HTERT RPE-1 (cell line): ENCODE results near the gene PTPN18.
"Not testable (repeated sequence)": the region's sequence is repeated elsewhere in the genome, so short reads cannot be mapped to it uniquely, and the experiment has no call there.

Experiments used
- in situ Hi-C: fragments of 300-500 bp; cut with MboI; formaldehyde crosslinking; loops from 4 replicates; pipeline ENCODE4 v1.14.3; 2020; ENCODE audit warnings: low sequenced_read_pairs

The PTPN18 gene

DNA sequence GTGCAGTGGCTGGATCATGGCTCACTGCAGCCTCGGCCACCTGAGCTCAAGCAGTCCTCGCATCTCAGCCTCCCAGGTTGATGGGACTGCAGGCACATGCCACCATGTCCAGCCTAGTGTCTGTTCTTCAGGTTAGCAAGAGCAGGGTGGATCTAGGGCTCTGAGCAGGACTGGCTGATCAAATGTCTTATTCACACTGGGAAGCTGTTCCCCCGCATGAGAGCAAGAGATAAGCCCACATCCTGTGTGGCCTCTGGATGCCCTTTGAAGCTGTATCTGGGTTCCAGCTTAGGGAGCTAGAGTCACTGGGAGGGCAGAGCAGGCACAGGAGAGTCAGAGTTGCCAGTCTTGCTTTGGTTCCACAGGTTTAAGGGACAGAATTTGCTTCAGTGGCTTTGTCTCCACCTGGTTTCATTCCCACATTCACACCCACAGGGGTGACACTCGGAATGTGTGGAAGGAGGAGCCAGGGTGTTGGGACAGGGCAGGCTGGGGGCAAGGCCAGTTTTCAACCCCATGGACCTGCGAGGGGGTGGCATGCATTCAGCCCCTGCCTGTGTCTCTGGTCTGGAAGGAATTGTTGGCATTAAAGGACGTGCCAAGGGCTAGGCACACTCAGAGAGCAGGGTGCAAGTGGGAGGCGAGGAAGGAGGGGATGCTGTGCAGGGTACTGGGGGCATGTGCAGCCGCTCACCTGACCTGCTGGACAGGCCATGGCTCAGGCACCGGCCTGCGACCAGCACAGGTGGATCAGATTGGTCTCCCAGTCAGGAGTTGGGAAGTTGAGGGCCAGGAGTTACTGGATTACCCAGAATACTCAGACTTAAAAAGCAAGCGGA is 24.5 kb downstream of the PTPN18 start:
- in situ Hi-C loops: no loop called here

- in situ Hi-C loops: no loop called here
Measured at GRCh38 chr2:130381145-130381544, 25.3 kb downstream of the PTPN18 start.

DNA sequence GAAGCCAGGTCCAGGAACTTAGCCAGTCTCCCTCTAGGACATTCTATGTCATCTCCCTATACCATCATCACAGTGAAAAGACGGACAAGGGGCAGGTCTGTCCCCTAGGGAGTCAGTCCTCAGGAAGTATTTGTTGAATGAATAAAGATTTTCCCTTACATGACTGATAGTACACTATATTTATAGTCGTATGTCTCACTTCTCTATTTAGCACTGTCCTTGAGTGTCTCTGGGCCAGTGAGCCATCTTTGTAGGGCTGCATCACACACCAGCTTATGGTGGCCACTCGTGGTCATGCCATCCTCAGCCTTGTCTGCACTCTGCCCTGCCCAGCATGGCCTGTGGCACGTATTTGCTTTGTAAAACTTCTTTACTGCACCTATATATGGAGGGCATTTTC is 25.8 kb downstream of the PTPN18 start:
- in situ Hi-C loops: no loop called here

- in situ Hi-C loops: no loop called here
Measured at GRCh38 chr2:130382313-130382917, 26.6 kb downstream of the PTPN18 start.

GRCh38 chr2:130385709-130386108 is 29.9 kb downstream of the PTPN18 start:
- in situ Hi-C loops: no loop called here

DNA sequence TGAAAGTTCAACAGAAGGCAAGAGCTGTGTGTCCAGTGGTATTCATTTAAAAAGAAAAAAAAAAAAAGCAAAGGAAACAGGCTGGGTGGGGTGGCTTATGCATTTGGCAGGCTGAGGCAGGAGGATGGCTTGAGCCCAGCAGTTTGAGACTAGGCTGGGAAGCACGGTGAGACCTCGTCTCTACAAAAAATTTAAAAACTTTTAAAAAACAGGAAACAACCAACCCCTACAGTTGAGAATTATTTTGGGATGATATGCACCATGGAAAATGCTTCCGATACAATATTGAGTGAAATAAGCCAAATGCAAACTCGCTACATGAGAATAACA is 31.2 kb downstream of the PTPN18 start:
- in situ Hi-C loops: no loop called here

- in situ Hi-C loops: no loop called here
Measured at GRCh38 chr2:130387804-130388203, 31.9 kb downstream of the PTPN18 start.

DNA sequence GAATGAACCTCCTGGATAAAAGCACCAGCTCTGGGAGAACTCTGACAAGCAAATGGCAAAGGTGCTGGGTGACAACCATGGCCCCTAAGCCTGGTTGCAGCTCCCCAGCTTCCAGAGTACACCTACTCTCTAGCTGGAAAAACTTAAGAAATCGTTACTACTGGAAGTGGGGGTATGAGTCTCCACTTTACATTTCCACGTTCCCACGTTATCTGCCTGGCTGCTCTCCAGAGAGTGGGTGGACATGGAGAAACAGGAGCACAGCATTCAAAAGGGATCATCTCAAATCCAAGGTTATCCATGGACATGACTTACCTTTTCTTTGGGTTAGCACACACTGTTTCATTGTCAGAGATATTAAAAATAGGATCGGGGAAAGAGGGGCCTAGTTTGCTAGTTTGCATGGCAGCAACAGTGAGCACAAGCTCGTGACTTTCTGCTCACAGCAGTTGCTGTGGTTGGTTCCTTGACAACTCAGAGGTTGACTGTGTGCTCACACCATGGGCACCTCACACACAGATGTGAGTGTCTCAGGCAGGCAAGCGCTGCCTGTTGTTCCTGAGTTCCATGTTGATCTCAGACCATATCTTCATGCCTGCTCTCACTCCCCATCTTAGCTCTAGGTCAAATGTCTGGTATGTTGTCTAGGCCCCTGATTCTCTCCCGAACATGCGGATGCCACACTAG is 32.5 kb downstream of the PTPN18 start:
- in situ Hi-C loops: no loop called here

- in situ Hi-C loops: no loop called here
Measured at GRCh38 chr2:130389358-130389757, 33.5 kb downstream of the PTPN18 start.

DNA sequence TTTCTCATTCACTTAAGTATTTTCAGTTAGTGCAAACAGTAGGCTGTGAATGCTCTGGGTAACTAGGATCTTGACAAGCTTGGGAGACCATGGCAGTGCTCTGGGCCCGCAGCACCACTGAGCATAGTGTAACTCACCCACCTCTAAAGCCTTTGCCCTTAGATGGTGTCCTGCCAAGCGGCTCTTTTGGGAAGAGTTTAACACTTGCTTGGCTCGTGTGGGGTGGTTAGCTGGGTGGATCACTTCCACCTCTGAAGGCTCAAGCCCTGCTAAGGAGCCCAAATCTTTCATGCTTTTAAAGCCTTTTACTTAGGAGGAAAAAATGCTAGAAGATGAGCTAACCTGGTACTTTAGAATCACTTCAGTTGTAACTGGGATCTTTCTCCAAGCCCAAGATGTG is 33.9 kb downstream of the PTPN18 start:
- in situ Hi-C loops: no loop called here

DNA sequence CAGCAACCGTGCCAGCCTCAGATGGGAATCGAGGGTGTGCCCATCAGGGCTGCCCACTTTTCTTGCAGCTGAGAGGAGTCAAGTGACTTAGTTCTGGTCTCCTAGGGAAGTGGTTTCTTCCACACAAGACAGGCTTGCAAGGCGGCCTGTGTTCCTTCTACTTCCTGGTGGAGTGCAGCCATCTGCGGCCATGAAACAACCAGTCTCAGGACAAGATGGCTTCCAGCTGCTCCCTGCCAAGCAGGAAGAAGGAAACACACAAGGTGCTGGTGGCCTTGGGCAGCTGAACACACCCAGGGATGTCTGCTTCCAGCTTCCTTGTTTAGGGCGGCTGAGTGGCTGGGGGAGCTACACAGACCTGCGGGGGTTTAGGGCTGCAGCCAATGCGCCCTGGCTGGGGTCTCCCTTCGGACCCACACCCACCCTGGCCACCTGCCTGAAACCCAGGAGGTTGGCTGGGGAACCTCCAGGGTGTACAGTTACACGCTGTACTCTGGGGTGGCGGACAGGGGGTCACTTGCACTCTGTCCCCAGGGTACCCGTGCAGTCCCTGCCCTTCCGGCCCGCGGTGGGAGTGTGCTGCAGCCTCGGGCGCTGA is 34.7 kb downstream of the PTPN18 start:
- in situ Hi-C loops: no loop called here

GRCh38 chr2:130391058-130391871 is 35.4 kb downstream of the PTPN18 start:
- in situ Hi-C loops: no loop called here

DNA sequence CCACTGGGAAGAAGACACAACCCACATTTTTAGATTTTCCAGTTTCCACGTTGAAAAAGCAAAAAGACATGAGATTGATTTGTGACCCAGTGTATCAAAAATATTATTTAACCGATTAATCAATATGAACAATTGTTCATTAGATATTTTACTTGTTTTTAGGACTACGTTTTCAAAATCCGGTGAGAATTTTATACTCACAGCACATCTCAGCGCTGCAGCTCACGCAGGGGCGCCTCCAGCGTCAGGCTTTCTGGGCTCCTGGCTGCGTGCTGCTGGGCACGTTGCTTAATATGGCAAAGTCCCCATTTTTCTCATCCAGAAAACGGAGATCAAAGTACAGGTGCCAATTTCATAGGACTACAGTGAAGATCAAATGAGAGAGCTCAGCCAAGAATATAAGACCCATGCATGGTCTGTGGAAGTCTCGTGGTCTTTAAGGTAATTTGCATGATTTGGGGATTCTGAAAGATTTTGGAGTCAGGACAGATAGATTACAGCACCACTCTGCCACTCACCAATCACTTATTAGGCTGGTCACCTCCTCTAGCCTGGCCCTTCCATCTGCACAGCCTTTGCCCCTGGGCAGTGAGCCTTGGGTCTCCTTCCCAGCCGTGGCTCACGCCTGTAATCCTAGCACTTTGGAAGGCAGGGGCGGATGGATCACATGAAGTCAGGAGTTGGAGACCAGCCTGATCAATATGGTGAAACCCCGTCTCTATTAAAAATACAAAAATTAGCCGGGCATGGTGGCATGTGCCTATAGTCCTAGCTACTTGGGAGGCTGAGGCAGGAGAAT is 36.2 kb downstream of the PTPN18 start:
- in situ Hi-C loops: no loop called here

GRCh38 chr2:130393318-130393910 is 37.6 kb downstream of the PTPN18 start:
- in situ Hi-C loops: no loop called here

DNA sequence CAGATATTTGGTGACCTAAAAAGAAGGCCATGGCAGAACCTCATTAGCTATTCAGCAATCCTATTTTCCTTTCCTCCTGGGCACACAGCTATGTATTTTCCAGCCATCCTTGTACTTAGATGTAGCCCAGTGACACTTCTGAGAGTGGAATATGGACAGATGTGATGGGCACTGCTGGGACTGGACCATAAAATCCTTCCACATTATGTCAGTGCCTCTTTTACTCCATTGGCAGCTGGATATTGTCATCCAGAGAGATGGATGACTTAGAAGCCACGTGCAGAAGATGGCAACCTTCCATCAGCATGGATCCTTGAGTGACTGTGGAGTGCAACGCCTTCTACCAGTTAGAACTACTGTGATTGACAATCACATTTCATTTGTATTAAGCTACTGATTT is 50.4 kb downstream of the PTPN18 start:
- in situ Hi-C loops: not testable (repeated sequence)

DNA sequence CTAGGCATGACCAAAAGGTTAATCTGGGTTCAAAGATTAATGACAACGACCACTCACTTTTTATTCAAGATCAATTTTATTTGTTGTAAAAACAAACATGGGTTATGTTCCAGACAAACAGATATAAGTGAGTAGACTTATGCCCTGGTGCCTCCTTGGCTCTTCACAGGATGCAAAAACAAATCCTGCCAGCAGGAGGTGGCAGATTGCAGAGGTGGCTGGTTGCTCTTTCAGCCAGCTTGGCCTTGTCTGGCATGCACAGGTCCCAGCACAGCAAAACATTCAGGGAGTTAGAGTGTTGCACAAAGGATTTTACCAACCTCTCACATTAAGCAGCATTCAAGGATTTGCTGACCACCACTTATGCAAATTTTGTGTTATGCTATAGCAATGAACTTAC is 60.8 kb downstream of the PTPN18 start:
- in situ Hi-C loops: not testable (repeated sequence)

- in situ Hi-C loops: not testable (repeated sequence)
Measured at GRCh38 chr2:130418845-130419244, 63.0 kb downstream of the PTPN18 start.
